GM21515 (cell line): Measurements from ENCODE around the gene CCDC57.
"Not testable (repeated sequence)": the region's sequence is repeated elsewhere in the genome, so short reads cannot be mapped to it uniquely, and the experiment has no call there.

Experiments
- ATAC-seq: cut with Tn5 transposase; IDR thresholded peaks from one replicate; pipeline ENCODE4 v1.9.1; 2021; ENCODE audit not compliant: unreplicated experiment

Gene CCDC57

DNA sequence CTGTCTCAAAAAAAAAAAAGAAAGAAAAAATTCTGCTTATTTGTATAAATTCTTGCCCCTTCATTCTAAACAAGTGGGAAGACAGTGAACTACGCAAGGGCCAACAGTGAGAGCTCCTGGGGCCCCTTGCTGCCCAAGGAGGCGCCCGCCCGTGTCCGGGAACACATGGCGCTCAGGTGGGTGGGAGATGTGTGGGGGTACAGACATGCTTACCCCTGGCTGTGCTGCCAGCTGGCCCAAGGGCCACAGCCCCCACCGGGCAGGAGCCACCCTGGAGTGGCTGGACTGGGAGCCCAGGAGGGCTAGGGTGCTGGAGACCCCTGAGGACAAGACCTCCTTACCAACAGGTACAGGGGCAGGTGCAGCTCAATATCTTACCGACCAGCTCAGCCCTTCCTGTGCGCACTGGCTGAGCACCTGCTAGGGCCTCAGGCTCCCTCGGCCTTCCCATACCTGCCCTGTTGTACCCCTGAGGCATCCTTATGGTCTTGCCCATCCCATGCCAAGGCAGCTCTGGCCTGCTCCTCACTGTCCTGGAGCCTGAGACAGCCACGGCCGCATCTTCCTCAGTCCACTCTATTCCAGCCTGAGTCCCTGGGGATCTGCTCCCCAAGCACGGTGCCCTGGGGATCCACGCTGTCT, 56.2 kb downstream of the CCDC57 start:
- ATAC-seq = no peak

DNA sequence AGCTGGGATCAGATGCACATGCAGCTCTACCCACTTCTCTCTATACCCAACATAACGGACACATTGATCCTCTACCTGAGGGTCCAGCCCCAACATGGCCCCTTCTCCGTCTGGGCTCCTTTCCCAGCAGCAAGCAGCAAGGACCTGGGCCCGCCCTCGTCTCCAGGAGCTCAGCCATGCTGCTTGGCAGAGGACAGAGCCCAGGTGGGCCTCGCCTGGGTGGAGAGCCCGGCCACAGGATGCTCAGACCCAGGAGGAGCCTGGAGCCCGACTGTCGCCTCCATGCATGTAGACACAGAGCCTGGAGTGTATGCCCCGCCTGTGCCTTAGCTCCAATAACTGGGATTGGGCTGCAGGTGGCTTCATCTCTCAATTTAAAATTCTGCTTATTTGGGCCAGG, 57.0 kb downstream of the CCDC57 start:
- ATAC-seq = no peak

DNA sequence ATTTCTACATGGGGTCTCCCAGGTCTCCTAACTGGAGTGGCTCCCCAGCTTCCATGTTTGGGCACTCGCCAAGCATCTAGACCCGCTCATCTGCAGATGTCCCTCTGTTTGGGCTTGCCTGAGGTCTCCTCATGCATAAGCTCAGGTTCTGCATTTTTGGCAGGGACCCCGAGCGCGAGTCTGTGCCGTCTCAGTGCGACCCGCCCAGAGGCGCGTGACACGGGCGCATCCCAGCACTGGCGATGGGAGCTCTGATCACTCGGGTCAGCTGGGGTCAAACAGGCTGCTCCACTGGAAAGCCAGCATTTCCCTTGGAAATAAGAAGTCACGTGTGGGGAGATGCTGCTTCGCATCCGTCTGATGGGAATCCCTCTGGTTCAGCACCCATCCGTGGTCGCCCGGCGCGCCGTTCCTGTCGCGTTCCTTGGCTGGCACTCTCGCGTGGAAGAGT, 57.7 kb downstream of the CCDC57 start:
- ATAC-seq = no peak

DNA sequence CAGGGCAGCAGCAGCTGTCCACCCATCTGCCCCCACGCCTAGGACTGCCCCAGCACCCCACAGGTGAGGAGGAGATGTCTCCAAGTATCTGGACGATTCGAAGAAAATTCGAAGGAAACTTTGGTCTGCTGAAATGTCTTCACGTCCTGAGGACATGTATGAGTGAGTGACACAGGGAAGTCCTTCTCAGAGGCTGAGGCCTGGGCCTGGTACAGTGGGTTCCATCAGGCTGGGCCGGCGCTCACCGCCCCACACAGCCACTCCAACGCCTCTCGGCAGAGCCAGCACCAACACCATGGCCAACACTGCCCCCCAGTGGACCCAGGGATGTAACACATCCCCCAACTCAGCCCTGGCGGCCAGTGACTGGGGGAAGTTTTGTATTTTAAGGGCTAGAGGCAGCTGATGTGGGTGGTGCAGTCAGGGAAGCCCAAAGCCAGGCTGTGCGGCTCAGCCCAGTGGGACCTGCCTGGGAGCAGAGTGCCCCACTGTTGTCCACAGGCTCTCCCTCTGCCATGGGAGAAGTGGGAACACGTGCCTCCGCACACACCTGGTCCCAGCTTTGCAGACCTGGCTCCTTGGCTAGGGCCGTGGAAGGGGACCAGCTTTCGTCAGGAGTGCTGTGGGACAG, 58.8 kb downstream of the CCDC57 start:
- no peak for ATAC-seq

DNA sequence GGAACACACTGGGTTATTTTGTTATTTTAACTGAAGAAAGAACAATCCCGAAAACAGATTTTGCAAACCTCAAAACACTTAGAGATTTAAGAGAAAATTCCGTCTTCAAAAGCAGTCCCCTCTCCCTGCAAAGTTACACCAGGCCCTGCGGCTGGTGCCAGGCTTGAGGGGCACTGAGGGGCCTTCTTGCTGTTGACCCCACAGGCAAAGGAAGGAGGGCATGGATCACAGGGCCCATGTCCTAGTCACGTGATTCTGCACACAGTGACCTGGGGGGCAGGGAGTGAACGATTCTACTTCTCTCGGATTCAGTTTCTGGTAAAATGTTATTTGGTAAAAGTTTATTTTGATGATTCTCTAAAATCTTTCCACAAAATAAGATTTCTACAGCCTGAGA, 59.3 kb downstream of the CCDC57 start:
- ATAC-seq = no peak

DNA sequence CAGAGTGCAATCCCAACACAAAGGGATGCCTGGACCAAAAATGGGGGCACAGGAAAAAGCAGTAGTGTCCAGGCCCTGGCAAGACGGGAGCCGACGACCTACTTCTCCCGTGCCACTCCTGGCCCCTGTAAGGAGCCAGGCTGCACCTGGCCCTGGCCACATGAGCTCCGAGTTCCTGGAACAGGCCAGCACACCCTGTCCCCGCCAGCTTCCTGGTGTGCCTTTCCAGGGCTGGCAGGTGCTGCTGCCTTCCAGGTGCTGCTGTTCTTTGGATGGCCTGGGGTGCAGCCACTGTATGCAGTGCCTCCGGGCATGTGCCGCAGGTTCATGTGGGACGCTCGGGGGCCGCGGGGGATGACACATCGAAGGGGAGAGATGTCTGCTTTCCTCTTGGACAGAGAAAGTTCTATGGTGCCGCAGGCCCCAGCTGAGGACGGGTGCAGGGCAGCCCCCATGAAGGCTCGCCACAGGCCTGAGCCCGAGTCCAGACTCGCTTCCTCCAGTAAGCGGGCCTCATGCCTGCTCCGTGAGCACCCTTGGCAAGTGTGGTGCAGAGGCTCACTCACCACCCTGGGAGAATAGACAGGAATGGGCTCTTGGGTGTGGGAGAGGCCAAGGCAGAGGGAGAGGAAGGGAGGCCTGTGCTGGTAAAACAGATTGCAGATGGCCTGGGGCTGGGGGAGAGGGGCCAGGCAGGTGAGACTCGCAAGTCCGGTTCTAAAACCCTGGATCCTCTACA, 59.9 kb downstream of the CCDC57 start:
- ATAC-seq = no peak

DNA sequence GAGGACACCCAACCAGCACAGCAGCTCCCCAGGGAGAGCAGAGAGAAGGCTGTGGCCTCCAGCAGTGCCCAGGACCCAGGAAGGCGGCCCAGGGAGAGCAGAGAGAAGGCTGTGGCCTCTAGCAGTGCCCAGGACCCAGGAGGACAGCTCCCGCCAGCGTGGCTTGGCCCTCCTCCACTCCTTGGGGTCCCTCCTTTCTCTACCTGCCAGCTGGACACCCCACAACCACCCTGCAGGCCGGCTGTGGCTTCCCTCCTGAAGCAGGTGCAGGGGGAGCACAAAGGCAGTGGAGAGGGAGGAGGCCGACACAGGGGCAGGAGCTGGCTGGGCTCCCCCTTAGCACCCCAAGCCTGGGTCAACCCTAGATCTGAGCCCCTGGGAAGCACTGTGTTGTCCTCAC, 60.5 kb downstream of the CCDC57 start:
- no peak for ATAC-seq

DNA sequence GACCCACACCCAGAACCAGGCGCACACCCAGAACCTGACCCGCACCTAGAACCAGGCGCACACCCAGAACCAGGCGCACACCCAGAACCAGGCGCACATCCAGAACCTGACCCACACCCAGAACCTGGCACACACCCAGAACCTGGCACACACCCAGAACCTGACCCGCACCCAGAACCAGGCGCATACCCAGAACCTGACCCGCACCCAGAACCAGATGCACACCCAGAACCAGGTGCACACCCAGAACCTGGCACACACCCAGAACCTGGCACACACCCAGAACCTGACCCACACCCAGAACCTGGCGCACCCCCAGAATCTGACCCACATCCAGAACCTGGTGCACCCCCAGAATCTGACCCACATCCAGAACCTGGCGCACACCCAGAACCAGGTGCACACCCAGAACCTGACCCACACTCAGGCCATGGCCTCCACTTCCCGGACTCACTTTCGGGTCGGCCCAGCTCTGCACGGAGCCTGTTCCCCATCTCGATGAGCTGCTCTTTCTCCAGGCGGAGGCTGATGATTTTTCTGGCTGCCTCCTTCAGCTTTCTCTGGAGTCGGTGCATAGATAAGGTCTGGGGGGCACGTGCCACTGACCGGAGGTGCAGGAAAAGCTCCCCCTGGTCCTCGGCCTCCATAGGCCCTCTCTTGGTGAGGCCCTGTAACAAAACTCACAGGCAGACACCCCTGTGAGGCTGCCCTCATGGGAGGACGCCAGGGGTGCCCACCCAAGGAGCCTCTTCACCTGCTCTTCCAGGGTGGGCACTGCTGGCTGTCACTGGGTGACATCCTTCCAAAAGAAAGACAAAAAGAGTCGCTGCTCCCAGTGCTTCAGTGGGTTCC, 61.3 kb downstream of the CCDC57 start:
- no peak for ATAC-seq

DNA sequence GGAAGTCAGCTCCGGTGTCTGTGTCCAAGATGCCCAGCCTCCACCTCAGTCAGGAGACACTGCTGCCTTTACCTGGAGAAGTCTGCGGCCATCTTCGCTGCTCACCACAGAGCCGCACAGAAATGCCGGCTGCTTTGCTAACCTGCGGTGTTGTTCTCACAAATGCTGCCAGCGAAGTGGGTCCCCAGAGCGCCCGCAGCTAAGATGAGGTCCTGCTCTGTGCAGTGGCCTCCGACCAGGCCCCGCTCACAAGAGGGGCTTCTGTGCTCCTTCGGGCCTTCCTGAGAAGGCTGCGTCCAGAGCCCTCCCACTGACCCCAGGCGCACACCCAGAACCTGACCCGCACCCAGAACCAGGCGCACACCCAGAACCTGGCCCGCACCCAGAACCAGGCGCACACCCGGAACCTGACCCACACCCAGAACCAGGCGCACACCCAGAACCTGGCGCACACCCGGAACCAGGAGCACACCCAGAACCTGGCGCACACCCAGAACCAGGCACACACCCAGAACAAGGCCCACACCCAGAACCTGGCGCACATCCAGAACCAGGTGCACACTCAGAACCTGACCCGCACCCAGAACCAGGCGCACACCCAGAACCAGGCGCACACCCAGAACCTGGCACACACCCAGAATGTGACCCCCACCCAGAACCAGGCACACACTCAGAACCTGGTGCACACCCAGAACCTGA, 63.1 kb downstream of the CCDC57 start:
- no peak for ATAC-seq

DNA sequence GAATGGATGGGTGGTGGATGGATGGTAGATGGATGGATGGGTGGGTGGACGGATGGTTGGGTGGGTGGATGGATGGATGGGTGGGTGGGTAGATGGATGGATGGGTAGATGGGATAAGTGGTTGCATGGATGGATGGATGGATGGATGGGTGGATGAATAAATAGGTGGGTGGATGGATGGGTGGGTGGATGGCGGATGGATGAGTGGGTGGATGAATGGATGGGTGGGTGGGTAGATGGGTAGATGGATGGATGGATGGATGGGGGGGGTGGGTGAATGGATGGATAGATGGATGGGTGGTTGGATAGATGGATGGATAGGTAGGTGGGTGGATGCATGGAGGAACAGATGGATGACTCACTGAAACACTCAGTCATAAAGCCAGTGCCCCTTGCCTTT, 63.6 kb downstream of the CCDC57 start:
- ATAC-seq = no peak

DNA sequence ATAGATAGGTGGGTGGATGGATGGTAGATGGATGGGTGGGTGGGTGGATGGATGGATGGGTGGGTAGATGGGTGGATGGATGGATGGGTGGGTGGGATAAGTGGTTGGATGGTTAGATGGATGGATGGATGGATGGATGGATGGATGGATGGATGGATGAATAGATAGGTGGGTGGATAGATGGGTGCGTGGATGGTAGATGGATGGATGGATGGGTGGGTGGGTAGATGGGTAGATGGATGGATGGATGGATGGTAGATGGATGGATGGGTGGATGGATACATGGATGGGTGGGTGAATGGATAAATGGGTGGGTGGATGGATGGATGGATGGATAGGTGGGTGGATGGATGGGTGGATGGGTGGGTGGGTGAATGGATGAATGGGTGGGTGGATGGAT, 64.6 kb downstream of the CCDC57 start:
- ATAC-seq = no peak

DNA sequence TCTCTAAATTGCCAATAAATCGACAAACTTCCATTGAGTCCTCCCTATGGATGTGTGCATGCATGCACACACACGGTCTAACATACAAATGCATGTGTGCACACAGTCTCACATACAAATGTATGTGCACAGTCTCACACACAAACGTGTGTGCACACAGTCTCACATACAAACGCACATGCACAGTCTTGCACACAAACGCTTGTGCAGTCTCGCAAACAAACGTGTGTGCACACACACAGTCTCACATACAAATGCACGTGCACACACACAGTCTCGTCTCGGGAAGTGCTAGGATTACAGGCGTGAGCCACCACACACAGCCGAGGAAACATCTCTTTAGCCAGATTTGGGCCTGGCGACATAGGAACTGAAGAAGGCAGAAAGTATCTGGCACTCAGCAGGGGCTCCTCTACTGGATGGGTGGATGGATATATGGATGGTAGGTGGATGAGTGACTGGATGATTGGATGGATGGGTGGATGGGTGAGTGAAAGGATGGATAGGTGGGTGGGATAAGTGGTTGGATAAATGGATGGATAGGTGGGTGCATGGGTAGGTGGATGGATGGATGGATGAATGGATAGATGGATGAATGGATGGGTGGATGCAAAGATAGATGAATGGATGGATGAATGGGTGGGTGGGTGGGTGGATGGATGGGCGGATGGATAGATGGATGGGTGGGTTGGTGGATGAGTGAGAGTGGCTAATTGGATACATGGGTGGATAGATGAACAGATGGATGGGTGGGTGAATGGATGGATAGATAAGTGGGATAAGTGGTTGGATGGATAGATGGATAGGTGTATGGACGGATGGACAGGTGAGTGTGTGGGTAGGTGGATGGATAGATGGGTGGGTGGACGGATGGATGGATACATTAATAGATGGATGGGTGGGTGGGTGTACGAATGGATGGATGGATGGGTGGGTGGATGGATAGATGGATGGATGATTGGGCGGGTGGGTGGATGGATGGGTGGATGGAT, 65.7 kb downstream of the CCDC57 start:
- no peak for ATAC-seq

DNA sequence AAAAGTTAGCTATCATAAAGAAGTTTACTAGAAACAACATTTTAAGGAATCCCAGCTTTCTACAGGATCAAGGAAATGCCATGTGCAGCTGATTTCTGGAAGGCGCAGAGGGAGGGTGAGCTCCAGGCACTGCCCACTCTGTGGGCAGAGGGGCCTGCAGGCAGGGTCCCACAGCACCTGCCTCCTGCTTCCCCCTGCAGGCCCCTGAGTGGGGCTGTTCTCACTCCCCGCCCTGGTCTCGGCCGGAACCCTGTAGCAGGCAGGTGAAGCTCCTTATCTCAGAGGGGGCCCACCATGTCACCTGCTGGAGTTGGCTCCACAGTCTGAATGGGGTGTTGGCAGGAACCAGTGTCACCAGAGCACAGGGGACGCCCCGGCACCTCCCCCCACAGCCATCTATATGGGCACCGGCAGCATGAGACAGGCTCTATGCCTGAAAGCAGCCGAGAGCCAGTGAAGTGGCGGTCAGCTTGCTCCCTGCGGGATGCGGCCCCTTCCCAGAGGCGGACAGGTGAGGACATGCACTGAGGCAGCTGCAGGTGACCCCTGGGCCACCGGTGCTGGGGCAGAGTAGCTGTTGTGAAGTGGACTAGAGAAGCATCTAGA, 67.0 kb downstream of the CCDC57 start:
- ATAC-seq = no peak

DNA sequence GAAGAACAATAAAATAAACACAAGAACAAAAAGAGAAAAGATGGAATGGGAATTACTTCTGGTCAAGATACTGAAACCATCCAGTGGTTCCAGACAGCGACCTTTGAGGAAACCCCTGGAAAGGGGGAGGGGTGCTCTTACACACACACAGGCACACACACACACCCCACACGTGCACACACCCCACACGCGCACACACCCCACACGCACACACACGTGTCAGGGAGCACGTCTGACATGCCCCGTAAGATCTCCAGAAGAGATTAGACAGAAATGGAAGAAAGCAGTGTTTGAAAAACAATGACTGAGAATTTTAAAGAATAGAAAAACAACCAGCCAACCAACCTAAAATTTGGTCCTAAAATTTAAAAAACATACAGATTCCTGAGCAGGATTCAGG, 69.3 kb downstream of the CCDC57 start:
- no peak for ATAC-seq

DNA sequence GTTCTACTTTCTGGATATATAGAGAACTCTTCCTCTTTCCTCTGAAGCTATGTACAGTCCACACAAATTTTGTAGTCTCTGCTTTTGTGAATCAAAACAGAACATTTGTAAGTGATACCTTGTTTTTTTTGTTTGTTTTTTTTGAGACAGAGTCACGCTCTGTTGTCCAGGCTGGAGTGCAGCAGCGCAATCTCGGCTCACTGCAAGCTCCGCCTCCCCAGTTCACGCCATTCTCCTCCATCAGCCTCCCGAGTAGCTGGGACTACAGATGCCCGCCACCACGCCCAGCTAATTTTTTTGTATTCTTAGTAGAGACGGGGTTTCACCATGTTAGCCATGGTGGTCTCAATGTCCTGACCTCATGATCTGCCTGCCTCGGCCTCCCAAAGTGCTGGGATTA, 72.7 kb downstream of the CCDC57 start:
- ATAC-seq = not testable (repeated sequence)

DNA sequence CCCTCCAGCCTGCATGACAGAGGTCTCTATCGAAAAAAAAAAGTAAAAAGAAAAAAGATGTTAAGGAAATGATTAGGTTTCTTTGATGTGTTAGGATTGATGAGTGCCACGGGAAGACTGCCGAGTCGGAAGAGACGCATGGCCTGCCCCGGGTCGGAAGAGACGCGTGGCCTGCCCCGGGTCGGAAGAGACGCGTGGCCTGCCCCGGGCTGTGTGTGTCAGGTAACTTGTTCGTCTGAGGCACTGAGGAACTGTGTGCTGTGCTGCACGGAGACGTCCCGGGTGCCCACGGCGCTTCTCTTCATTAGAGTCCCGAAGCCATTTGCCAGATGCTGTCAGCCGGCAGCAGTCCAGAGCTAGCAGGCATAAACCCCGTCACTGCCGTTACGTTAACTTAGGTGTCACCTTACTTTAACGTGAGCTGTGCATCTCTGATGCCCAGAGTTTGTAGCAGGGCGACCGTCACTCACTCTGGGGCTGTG, 74.1 kb downstream of the CCDC57 start:
- ATAC-seq = no peak

DNA sequence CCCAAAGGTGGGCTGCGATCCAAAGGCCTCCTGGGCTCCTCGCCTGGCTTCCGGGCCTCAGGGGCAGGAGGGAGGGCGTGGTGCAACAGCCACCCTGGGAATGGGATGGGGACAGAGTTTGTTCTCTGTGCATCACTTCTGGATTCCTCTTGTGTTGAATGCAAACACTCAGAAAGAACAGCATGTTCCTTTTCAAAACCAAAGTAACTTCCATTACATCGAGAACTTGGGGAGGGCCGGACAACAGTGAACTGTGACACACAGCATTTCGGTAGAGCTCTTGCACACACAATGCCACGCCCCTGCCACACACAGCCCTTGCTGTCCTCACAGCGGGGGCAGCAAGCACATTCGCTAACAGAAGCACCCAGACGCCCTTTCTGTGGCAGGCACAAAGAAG, 78.5 kb downstream of the CCDC57 start:
- ATAC-seq = no peak

DNA sequence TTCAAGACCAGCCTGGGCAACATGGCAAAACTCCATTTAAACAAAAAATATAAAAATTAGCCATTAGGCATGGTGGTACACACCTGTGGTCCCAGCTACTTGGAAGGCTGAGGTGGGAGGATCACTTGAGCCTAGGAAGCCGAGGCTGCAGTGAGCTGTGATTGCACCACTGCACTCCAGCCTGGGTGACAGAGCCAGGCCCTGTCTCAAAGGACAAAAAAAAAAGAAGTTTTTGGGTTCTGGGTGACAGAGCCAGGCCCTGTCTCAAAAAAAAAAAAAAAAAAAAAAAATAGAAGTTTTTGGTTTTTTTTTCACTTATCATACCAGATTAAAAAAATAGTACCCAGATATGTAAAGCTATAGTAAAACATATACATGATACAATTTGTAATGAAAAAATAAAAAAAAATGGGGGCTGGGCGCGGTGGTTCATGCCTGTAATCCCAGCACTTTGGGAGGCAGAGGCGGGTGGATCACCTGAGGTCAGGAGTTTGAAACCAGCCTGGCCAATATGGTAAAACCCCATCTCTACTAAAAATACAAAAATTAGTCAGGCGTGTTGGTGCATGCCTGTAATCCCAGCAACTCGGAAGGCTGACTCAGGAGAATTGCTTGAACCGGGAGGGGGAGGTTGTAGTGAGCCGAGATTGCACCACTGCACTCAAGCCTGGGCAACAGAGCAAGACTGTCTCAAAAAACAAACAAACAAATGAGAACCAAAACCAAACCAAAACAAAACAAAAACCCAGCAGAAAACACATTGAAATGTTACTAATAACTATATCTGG, 79.3 kb downstream of the CCDC57 start:
- ATAC-seq = not testable (repeated sequence)
